IPS DF 4.7 (cell line): ENCODE measurements around the gene STAT6.
"Not testable (repeated sequence)": the region's sequence is repeated elsewhere in the genome, so short reads cannot be mapped to it uniquely, and the experiment has no call there.

Experiments
- DNase-seq: peaks from one replicate; pipeline ENCODE4 v3.0.0-alpha.2; 2013; ENCODE audit warnings: low spot score; ENCODE audit errors: extremely low read depth

Gene STAT6

GRCh38 chr12:57089271-57090245, 21.6 kb downstream of the STAT6 start:
- DNase-seq, result no peak

DNA sequence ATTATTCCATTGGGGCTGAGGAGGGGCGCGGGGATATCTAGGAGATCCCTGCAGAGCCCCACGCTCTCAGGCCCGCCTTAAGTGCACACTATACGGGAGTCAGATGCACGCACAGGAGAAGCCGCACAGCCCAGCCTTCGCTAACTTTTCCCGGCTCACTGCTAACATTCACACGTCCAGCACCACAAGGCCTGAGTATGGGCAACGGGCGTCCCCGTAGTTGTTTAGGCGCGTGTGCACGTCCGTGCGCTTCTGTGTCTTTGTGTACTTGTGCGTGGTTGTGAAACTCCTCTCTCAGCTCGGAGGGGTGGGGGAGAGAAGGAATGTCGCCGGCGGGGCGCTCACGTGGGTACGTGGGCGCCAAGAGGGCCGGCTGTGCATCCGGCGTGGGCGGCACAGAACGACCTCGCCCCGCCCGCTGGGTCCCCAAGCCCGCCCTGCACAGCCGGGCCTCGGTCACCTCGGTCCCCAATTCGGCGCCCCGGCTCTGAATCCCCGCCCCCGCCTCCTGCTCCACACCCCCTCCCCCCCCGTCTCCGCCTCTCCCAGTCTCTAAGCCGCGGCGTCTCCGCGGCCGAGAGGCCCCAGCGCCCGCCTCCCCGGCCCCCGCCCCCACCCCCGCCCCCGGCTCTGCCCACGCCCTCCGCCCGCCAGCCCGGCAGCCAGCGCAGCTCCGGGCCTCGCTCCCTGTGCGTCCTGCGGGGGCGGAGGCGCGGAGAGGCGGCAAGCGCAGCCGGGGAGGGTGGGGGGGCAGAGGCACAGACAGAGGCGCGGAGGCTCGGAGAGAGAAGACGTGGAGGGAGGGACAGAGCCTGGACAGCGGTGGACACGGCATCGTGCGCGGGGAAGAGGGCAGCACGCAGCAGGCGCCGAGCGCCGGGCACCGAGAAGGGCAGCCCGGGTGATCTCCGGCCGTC, 22.6 kb downstream of the STAT6 start, which contains the start of gene NAB2:
Gene NAB2, plus strand, starts transcription at position 761 of the 917 bp plus-strand sequence. CDS start 158 bp downstream, outside the sequence.
- no peak for DNase-seq

DNA sequence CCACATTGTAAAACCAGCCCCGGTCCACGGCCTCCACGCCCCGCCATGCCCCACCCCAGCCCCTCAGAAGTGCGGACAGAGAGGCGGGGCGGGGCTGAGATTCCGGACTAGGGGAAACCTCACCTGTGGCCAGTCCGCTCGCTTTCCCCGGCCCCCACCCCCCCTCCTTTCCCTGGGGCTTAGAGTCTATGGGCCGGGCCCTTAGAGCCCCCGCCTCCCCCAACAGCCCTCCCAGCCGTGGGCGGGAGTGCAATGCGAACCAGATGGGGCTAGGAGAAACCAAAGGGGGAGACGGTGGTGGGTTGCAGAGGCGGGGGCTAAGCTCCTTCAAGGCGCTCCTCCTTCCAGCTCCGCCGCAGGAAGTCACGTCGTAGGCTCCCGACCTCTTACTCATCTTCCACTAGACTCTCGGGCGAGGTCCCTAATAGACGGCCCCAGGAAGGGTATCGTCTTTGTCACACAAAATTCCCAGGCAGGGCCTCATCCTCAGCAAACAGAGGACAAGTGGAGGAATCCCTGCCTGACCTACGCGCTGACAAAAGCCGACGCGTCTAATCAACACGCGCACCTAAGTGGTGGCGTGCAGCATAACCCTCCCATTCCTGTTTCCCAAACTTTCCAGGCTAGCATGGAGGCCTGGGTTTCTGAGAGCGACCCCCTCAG, 23.3 kb downstream of the STAT6 start:
- no peak for DNase-seq

GRCh38 chr12:57087010-57087690, 24.0 kb downstream of the STAT6 start:
- no peak for DNase-seq

- DNase-seq, result no peak
These were observed 24.6 kb downstream of the STAT6 start for GRCh38 chr12:57086493-57087009.

DNA sequence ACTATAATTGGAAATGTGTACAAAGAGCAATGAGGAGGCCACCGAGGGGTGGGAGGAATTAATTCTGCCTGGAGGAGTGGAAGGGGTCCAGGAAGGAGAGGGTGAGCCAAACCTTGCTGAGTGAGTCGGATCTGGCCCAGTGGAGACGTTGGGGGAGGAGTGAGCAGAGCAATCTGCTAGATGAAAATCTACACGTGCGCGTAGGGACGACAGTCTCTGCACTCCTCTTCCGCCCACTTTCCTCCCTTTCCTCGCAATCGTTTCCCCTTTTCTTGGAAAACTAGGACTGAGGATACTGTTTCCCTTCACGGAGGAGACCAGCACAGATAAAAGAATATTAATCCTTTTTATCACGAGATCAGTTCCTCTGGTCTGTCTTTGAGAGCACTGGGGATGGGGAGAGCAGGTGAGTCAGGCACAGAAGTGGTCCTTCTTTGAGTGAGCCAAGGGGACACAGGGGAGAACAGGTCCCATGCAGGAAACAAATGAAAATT, 25.1 kb downstream of the STAT6 start:
- no peak for DNase-seq

DNA sequence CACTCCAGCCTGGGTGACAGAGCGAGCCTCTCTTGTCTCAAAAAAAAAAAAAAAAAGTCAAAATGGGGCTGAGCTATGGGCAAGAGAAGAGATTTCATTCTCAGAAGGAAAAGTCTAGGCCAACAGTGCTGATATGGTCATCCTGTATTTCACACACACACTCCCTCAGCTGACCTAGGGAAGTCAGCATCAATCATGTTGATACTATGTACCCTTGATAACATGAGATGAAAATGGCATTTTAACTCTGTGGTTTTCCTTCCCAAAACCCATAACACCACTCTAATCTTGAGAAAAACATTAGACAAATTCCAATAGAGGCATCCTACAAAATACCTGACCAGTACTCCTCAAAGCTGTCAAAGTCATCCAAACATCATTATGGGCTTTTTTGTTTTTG, 30.3 kb downstream of the STAT6 start:
- DNase-seq, result no peak

DNA sequence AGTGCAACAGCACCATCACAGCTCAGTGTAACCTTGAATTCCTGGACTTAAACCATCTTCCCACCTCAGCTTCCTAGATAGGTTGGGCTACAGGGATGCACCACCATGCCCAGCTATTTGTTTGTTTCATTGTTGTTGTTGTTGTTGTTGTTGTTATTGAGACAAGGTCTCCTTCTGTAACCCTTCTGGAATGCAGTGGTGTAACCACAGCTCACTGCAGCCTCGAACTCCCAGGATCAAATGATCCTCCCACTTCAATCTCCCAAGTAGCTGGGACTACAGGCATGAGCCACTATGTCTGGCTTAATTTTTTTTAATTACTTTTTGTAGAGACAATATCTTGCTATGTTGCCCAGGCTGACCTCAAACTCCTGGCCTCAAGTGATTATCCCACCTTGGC, 31.3 kb downstream of the STAT6 start:
- no peak for DNase-seq

DNA sequence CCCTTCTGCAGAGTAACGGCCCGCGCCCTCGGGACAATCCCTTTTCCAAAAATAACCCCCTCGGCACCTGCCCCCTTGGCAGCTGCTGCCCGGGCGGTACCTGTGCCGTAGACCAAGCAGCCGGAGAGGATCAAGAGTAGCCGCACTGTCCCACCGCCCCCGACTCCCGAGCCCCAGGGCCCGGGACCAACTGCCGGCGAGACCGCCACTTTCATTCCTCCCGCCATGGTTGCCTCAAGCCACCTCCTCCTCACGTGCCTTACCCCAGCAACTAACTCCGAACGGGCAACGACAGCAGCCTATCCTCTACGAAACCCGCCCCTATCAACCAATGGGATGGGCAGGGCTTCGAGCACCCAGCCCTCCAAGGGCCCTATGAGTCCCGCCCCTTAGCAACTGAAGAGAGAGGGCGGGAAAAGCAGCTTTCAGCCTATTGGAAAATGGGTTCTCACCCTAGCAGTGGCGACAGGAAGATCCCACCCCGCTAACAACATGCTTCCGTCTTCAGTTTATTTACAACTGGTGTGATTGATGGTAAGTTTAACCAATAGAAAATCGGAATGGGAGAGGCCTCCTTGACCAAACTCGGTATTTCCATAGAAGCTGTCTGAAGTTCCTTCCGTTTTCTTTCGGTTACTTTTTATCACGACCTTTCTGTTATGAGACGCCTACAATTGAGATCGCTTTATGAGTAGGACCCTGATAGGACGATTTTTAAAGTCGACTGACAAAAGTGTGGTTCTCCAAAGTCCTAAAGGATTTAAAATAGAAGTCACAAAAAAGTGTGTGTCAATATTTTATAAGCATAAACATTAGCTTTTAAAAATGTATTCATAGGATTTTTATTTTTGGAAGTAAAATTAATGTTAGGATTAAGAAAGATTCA, 32.4 kb downstream of the STAT6 start, which contains the start of gene NEMP1:
Gene NEMP1, minus strand, starts transcription at position 273 of the 886 bp plus-strand sequence. Its CDS starts 46 bp downstream, at position 227.
- DNase-seq, result peak; percentile 100

DNA sequence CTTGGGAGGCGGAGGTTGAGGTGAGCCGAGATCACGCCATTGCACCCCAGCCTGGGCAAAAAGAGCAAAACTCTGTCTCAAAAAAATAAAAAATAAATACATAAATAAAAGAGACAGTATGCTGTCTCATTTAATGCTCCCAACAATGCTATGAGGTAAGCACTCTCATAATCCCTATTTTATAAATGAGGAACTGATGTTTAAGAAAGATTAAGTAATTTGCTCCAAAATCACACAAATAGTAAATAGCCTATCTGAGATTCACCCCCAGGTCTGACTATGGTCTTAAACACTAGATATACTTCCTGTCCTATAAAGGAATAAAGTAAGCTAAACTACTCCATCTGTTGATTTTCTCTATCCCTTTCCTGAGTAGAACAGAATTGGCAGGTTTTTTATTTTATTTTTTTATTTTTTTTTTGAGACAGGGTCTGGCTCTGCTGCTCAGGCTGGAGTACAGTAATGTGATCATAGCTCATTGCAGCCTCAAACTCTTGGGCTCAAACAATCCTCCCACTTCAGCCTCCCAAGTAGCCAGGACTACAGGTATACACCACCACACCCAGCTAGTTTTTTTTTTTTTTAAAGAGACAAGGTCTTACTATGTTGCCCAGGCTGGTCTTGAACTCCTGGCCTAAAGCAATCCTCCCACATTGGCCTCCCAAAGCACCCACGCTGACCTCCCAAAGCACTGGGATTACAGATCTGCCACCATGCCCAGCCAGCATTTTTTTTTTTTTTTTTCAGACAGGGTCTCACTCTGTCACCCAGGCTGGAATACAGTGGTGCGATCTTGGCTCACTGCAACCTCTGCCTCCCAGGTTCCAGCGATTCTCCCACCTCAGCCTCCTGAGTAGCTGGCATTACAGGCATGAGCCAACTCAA, 37.4 kb downstream of the STAT6 start:
- DNase-seq, result not testable (repeated sequence)

DNA sequence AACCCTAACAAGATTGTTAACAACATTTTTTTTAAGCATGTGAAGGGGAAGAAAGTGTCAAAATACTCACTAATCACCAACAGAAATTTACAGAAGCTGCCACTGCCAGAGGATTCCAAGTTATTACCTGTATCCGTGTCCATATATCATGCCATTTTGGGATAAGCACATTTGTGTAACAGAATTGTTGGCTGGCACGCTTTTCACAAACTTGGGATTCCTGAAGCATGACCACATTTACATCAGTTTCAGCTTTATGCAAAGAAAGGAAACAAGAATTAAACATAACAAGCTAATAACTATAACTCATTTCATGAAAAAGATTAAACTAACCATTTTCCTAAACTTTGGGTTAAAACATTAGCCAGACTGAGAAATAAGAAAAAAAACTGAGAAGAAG, 38.5 kb downstream of the STAT6 start:
- DNase-seq, result no peak

GRCh38 chr12:57069523-57069922, 41.6 kb downstream of the STAT6 start:
- DNase-seq, result no peak

GRCh38 chr12:57066245-57066644, 44.9 kb downstream of the STAT6 start:
- DNase-seq, result no peak

DNA sequence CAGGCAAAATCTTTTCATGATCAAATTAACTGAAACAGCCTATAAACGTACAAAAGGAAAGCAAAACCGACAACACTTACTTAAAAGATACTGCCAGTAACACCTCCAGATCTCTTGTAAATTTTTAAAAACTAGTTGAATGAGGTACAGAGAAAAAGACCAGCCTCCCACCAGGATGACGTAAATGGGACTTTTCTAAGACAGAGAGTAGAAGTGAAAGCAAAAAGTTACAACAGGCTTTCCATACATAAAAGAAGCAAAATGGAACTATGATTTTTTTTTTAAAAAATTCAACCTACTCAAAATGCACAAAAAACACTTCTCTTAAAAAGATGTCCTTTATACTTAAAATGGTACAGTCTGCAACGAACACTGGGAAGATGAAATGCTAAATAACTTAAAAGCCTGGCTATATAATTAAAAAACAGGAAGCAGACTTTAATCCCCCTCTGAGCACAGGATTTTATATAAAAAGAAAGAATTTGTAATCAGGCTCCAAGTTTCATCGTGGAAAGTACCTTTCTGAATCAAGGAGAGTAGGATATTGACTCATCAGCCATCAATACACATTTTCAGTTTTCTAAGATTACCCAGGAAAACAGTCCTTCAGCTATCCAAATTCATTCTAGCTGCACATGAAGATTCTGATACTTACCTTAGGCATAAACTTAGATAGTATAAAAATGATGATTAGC, 47.0 kb downstream of the STAT6 start:
- DNase-seq, result no peak

- no peak for DNase-seq
These were observed 52.7 kb downstream of the STAT6 start for GRCh38 chr12:57058454-57058853.

- DNase-seq, result no peak
These were observed 54.0 kb downstream of the STAT6 start for GRCh38 chr12:57057067-57057751.

- no peak for DNase-seq
These were observed 55.3 kb downstream of the STAT6 start for GRCh38 chr12:57055824-57056223.
